Testis (tissue), 2 donors: ENCODE data around the gene ASTN1.

ENCODE experiments used
- POLR2A ChIP-seq: fragments of 450-650 bp; IDR thresholded peaks from one replicate; pipeline ENCODE4 v1.6.1; 2017; ENCODE audit warnings: antibody characterized with exemption, mild to moderate bottlenecking, moderate library complexity
- TF ChIP-seq, protein P1 (sequence below), 3 experiments: fragments of 450-650 bp in 2 of 3; fragments of 200-600 bp in 1 of 3; sonication (generic) in 1 of 3; IDR thresholded peaks; one replicate each; pipeline ENCODE4 v1.5.1; 2016 to 2019; ENCODE audit warnings: antibody characterized with exemption in 3 of 3, mild to moderate bottlenecking in 2 of 3, moderate library complexity in 1 of 3

DNA sequence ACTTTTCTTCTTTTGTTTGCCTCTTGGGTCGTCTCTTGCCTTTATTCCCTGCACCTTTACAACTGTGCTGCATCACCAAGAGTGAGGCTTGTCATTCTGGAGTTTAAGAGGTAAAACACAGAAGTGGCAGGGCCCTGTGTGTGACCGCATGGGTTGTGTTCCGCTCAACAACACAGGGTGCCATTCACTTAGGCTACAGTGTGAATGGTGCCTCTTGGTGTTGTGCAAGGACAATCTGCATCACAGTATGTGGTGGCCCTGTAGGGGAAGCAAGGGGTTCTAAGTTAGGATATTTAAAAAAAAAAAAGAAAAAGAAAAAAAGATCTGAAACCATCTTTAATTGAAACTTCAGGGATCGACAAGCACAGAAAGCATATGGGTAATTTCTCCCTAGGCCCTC is 44.4 kb upstream of the ASTN1 start:
- TF ChIP-seq, protein P1, sequence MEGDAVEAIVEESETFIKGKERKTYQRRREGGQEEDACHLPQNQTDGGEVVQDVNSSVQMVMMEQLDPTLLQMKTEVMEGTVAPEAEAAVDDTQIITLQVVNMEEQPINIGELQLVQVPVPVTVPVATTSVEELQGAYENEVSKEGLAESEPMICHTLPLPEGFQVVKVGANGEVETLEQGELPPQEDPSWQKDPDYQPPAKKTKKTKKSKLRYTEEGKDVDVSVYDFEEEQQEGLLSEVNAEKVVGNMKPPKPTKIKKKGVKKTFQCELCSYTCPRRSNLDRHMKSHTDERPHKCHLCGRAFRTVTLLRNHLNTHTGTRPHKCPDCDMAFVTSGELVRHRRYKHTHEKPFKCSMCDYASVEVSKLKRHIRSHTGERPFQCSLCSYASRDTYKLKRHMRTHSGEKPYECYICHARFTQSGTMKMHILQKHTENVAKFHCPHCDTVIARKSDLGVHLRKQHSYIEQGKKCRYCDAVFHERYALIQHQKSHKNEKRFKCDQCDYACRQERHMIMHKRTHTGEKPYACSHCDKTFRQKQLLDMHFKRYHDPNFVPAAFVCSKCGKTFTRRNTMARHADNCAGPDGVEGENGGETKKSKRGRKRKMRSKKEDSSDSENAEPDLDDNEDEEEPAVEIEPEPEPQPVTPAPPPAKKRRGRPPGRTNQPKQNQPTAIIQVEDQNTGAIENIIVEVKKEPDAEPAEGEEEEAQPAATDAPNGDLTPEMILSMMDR (IDR thresholded peaks at IDR 0.05), result no peak
- TF ChIP-seq POLR2A, result no peak
